Measurements from ENCODE around the gene MMP11.

Gene MMP11

DNA sequence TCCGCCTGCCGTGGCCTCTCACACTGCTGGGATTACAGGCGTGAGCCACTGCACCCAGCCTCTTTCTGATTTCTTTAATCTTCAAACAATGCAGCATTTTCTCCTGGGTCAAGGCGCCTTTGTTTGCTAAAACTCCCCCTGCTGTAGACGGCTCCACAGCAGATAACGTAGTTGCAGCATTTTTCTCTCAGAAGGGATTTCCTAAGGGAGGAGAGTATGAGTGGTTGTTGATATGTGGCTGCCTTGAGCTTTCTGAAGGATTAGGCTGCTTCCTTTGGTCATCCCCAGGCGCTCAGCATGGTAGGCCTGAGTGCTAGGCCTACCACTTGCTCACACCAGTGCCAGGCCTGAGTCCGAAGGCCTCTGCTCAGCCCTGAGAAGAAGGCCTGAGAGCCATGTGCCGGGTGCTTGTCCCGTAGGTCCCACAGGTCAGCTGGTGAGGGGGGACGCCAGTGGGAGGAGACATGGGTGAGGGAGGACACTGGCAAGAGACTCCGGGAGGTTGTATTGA is 32.2 kb downstream of the MMP11 start:
- no peak for DNase-seq

GRCh38 chr22:23806837-23807236 is 34.2 kb downstream of the MMP11 start:
- DNase-seq: peak in 1 of 2 donors; percentile 5

- no peak for DNase-seq
Observed at GRCh38 chr22:23812378-23812777, 39.7 kb downstream of the MMP11 start.

DNA sequence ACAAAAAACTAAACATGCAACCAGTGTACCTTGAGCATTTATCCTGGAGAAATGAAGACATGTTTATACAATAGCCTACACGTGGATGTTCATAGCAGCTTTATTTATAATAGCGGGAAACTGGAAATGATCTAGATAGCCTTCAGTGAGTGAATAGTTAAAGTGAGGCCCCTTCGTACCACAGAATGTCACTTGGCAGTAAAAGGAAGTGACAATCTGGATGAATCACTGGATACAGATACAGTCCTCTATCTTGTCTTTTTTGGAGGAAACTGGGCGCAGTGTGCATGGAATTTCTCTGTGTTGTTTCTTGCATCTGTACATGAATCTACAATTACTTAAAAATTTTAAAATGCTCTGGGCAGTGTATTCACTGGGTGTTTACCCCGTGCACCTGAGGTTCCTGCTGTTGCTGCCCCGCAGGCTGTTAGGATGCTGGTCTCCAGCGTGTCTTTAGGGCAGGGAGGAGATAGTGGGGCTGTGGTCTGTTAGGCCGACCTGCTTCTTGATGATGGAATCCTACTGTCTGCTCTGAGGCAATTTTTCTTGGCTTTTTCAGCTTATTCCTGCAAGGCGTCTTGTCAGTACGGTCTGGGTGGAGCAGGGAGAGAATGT is 43.0 kb downstream of the MMP11 start:
- no peak for DNase-seq

DNA sequence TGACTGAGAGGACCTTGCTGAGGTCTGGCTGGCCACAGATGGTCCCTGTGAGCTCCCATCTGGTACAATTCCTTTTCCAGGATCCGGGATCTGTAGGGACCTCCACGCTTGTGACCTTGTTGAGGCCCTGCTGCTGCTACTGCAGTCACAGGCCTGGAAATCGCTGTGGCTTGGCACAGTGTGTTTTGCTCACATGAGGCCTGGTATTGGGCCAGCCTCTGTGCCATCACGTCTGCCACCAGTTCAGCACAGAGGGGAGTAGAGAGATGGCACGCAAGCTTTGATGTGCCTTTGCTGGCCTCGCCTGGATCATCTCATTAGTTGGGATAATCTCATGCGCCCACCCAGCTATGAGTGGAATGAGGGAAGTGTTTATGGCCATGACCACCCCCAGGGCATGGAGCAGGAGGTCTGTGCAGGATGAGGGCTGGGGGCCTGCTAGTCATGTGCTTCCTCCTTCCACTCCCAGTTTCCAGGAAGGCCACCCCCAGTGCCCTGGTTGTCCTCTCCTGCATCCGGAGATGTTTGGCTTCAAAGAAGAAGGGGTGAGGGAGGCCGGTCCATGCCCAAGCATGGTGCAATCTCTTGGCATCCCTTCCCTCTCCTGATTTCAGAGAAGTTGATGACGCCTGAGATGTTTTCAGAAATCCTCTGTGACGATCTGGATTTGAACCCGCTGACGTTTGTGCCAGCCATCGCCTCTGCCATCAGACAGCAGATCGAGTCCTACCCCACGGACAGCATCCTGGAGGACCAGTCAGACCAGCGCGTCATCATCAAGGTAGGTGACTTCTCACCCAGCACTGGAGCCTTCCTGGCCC is 43.7 kb downstream of the MMP11 start:
- DNase-seq: no peak

DNA sequence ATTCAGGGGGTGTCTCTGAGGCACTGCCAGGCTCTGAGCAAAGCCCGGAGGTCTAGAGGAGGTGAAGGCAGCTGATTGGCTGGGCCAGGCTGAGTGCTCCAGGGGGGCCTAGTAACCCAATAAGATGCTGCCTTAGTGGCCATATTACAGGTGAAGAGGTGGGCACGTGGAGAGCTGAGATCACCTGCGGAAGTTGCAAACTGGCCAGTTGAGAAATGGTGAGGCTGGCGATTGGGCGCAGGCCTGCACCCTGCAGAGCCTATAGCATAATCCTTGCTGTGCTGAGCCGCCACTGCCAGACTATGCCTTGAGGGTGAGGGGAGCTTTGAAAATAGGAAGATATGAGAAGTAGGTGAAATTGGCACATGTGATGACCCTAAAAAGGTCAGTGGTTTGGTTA is 44.5 kb downstream of the MMP11 start:
- no peak for DNase-seq

DNA sequence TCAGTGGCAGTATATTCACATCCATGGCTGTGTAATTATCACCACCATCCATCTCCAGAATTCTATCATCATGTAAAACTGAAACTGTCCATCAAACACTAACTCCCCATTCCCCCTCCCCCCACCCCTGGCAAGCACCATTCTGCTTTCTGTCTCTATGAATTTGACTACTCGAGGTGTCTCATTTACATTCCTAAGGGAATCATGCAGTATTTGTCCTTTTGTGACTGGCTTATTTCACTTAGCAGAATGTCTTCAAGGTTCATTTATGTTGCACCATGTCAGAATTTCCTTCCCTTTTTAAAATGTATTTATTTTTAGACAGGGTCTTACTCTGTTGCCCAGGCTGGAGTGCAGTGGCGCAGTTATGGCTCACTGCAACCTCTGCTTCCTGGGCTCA is 45.9 kb downstream of the MMP11 start:
- DNase-seq: no peak

DNA sequence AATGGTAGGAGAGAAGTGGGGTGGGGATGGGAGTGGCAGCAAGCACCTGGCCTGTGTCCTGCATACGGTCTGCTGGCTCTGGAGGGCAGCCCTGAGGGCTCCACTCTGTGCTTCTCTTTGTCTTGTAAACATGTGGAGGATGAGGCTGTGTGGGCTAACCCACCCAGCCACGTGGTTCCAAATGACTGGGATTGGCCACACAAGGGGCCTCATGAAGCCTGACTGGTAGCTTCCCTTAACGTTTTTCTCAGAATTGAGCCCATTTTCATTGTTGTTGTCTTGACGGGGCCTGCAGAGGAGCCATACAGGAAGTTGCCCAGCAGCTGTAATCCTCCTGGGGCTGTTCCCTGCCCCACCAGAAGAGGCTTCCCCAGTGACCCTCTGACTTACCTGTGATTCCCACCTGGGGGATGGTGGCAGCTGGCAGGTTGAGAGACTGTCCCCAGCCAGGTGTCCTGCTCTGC is 48.1 kb downstream of the MMP11 start:
- DNase-seq: no peak

DNA sequence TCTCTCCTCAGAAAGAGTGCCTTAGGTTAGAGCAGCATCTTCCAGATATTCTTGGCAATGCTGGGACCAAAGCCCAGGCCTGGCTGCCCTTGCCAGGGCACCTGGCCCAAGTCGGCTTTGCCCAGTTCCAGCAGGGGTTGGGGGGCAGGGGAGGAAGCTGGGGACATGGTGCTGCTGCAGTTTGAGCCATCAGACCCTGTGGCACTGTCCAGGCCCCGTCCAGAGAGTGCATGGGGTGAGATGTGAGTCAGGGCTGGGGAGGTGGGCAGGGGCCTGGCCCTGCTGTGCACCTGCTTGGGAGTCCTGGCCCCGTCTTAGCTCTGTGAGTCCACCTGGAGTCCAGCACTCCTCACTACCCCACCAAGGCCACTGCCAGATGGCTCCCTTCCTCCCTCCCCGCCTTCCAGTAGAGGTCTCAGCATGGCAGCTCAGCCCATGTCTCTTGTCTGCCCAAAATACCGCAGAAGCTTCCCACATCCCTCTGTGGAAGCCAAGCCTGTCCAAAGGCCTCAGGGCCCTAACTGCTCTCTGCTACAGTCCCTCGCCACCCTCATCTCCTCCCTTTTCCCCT is 49.5 kb downstream of the MMP11 start:
- no peak for DNase-seq

DNA sequence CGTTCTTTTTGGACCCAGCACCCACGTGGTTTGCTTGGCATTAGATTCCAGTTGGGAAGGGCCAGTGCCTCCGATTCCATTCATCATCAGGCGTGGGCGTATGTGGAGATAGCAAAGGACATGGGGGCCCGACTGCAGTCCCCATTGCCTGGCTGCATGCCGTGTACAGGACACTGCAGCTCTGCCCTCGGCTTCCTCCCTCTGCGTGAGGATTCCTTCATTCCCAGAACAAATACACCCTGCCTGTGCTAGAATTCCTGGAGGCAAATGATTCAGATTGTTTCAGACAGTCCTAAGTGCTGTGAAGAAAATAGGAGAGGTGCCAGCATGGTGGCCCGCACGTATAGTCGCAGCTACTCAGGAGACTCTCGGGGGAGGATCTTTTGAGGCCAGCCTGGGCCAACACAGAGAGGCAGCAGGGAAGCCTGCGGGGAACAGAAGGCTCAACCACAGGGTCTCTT is 50.7 kb downstream of the MMP11 start:
- DNase-seq: no peak

DNA sequence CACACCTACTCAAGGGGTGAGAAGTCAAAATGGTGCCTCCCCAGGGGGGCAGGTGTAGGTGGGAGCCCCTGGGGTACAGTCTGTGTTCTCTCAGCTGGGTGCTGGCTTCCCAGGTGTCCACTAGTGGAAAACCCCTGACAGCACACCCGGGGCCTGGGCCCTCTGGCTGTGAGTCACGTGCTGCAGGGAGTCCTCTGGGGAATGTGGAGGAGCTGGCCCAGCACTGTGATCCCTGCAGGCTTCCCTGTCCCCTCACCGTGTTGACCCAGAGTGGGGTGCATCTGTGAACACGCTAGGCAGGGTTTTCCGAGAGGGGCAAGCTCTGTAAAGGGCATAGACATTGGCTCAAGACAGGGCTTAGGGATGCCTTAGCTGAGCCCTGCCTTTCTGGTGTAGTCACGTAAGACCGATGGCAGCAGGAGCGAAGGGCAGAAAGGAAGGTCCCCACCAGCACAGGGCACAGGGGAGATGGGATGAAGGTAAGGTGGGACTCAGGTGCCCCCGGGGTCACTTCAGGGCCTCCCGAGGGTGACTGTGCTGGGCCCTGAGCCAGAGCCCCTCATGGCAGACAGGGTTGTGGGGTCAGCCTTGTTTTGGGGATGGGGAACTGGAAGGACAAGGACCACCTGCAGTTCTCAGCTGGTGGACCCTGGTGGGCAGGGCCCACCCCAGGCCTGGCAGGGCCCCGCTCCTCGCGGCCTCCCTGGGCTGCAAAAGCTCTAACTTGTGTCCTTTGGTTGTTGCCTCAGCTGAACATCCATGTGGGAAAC is 52.0 kb downstream of the MMP11 start:
- no peak for DNase-seq

GRCh38 chr22:23825246-23825905 is 52.7 kb downstream of the MMP11 start:
- no peak for DNase-seq

DNA sequence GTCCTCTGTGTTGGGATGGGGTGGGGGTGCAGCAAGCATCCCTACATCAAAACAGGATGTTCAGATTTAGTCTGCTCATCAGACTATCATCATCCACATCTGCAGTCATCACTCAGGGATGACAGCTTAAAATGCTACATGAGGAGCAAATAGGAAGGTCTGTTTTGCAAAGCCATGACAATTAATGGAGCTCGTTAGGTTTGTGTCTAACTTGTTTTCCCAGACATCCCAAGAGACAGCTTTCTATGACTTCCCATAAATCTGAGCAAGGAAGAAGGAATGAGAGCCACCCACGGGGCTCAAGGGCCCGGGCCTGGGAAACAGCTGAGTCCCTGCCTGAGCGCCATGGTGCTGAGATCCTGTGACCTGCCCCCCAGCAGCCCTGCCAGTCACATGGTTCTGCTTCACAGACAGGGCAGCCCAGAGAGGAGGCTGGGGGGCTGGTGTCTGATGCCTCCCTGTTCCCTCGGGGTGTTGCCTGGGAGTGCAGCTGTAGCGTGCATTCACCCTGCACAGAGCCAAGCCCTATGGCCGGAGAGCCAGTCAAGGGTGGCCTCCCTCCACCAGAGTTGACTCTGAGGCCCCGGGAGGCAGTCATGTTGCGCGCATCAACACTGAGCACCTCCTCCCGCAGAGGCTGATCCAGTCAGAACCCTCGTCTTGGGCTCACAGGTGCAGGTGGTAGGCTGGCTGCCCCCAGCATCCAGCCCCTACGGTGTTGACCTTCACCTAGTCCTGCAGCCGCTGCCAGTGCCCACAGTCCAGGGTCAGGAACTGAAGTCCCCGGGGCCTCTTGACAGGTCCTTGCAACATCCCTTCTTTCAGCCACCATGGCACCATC is 54.1 kb downstream of the MMP11 start:
- DNase-seq: no peak

DNA sequence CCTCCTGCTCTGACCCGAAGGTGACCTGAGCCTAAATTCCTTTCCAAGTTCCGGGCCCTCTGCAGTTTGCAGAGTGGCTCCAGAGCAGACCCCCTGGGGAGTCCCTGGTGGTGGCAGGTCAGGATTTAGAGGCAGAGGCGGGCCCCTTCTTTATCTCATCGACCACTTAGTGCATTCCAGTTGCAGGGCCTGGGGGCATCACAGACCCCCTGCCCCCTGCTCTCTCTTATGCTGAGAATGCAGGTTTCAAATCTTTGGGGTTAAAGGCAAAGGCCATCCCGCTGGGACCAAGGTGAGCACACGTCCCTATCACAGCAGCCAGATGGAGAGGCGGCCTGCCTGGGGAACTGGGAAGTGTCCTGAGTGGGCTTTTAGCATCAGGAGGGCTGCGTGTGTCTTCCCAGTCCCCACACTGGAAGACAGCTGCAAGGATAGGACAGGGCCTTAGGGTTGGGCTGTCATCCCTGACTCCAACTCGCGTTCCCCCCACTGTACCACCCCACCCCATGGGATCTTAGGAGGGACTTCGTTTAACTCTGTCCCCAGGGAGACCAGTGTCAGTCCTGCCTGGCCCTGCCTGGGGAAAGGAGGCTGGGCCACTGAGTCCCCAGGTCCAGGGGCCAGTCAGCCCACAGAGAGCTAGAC is 54.8 kb downstream of the MMP11 start:
- DNase-seq: no peak

GRCh38 chr22:23828800-23829680 is 56.4 kb downstream of the MMP11 start:
- no peak for DNase-seq

DNA sequence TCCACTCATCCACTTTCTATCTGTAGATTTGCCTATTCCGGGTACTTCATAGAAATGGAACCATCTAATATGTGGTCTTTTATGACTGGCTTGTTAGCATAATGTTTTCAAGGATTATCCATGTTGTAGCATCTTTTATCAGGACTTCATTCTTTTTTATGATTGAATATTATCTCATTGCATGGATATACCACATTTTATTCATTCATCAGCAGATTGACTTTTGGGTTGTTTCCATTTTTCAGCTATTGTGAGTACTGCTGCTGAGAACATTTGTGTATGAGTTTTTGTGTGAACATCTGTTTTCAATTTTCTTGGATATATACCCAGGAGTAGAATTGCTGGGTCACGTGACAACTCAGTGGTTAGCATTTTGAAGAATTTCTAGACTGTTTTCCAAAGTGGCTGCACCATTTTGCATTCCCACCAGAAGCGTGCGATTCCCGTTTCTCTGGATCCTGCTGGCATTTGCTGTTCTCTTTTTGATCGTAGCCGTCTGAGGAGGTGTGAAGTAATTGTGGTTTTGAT is 57.3 kb downstream of the MMP11 start:
- no peak for DNase-seq

DNA sequence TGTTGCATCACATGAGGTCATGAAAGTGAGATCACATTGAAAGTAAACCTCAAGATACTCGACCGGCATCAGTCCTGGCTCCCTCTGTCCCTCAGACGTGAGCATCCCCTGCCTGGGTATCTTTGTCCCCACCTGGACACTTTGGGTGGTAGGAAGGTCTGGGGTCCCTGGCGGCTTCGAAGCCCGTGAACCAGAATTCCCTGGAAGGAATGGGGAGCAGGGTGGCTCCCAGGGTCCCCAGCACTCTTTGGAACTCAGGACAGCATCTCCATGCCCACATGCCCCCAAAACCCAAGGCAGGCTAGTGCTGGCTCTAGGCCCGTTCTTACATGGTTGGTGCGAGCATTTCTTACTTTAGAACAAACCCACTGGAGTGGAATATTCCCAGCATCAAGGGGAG is 58.6 kb downstream of the MMP11 start:
- DNase-seq: no peak

GRCh38 chr22:23831781-23832180 is 59.1 kb downstream of the MMP11 start:
- no peak for DNase-seq

GRCh38 chr22:23832226-23833016 is 59.8 kb downstream of the MMP11 start:
- DNase-seq: no peak
